BE2C (cell line): ENCODE results near the gene APOLD1.

Experiments used
- DNase-seq: peaks from one replicate; pipeline ENCODE4 v3.0.0-alpha.2; 2020
- H3K27me3 ChIP-seq: fragments of 250-450 bp; sonication (Bioruptor Pico); 2 replicates; pipeline ENCODE4 v1.5.1; 2020; ENCODE audit warnings: mild to moderate bottlenecking
- H3K36me3 ChIP-seq: fragments of 250-450 bp; sonication (Bioruptor Pico); 2 replicates; pipeline ENCODE4 v1.5.1; 2020; ENCODE audit warnings: mild to moderate bottlenecking
- H3K4me1 ChIP-seq: fragments of 250-450 bp; sonication (Bioruptor Pico); 2 replicates; pipeline ENCODE4 v1.5.1; 2020
- H3K4me3 ChIP-seq: 2 replicates; pipeline ENCODE4 v1.5.1; 2011; ENCODE audit warnings: low read depth, low read length
- H3K9me3 ChIP-seq: fragments of 250-450 bp; sonication (Bioruptor Pico); 2 replicates; pipeline ENCODE4 v1.5.1; 2020
- CTCF ChIP-seq: IDR thresholded peaks from 2 replicates; pipeline ENCODE4 v1.5.1; 2012; ENCODE audit warnings: mild to moderate bottlenecking, low read depth, low read length

APOLD1 gene

GRCh38 chr12:12779007-12779406, 6.5 kb upstream of the APOLD1 start:
- Histone ChIP-seq H3K4me1 (peaks cover 7% of the 10 kb centered on the region), H3K4me3 (no peak overlapping the region), H3K9me3 (no peaks in the 10 kb centered on the region), H3K27me3 (no peaks in the 10 kb centered on the region), H3K36me3 (no peaks in the 10 kb centered on the region)
- no peak for DNase-seq
- TF ChIP-seq CTCF = no peak

- no peak for TF ChIP-seq CTCF
- H3K36me3 ChIP-seq = no peaks in the 10 kb centered on the region
- no peak overlapping the region for H3K4me3 ChIP-seq
- DNase-seq = no peak
- H3K27me3 ChIP-seq = no peaks in the 10 kb centered on the region
- no peaks in the 10 kb centered on the region for H3K9me3 ChIP-seq
- H3K4me1 ChIP-seq = peaks cover 7% of the 10 kb centered on the region
Measured at GRCh38 chr12:12779529-12779928, 5.9 kb upstream of the APOLD1 start.

- no peaks in the 10 kb centered on the region for H3K9me3 ChIP-seq
- no peak overlapping the region for H3K4me3 ChIP-seq
- no peak for TF ChIP-seq CTCF
- H3K27me3 ChIP-seq = no peaks in the 10 kb centered on the region
- H3K36me3 ChIP-seq = no peaks in the 10 kb centered on the region
- peaks cover 9% of the 10 kb centered on the region for H3K4me1 ChIP-seq
- DNase-seq = no peak
Measured at GRCh38 chr12:12784116-12784515, 1.3 kb upstream of the APOLD1 start.

GRCh38 chr12:12786351-12786705, 869 bp downstream of the APOLD1 start:
- no peak for DNase-seq
- no peak for TF ChIP-seq CTCF
- H3K36me3 ChIP-seq = no peaks in the 10 kb centered on the region
- H3K4me3 ChIP-seq = peak overlapping the region; percentile 64
- H3K4me1 ChIP-seq = peaks cover 9% of the 10 kb centered on the region
- H3K9me3 ChIP-seq = no peaks in the 10 kb centered on the region
- H3K27me3 ChIP-seq = no peaks in the 10 kb centered on the region

GRCh38 chr12:12786706-12787601, 1.5 kb downstream of the APOLD1 start:
- no peak for TF ChIP-seq CTCF
- DNase-seq = peak; percentile 88

DNA sequence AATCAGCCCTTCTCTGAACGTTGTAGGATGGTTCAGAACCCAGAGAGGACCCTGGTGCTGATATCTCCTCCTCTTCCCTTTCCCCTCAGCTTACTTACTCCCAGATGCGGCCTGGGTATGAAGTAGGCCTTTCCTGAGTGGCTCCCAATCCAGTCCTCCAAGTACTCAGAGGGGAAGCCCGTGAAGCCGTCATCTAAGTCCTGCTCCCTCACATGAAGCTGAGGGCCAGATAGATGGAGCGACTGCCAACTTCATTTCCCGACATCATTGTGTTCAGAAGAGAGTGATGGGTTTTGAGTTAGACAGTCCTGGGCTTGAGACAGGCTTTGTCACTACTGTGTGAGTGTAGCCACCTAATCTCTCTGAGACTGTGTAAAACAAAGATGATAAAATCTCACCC, 2.7 kb downstream of the APOLD1 start:
- Histone ChIP-seq H3K36me3 (no peaks in the 10 kb centered on the region), H3K4me1 (peaks cover 15% of the 10 kb centered on the region), H3K9me3 (no peaks in the 10 kb centered on the region), H3K27me3 (no peaks in the 10 kb centered on the region), H3K4me3 (no peak overlapping the region)
- no peak for TF ChIP-seq CTCF
- no peak for DNase-seq

More at GRCh38 chr12:12786706-12787601, 1.5 kb downstream of the APOLD1 start:
- H3K9me3 ChIP-seq = no peaks in the 10 kb centered on the region
- no peaks in the 10 kb centered on the region for H3K36me3 ChIP-seq
- H3K27me3 ChIP-seq = no peaks in the 10 kb centered on the region
- peaks cover 9% of the 10 kb centered on the region for H3K4me1 ChIP-seq
- peak overlapping the region; percentile 64 for H3K4me3 ChIP-seq
